Measurements from ENCODE around the gene DNPEP.
"Not testable (repeated sequence)": the region's sequence is repeated elsewhere in the genome, so short reads cannot be mapped to it uniquely, and the experiment has no call there.

Gene DNPEP

DNA sequence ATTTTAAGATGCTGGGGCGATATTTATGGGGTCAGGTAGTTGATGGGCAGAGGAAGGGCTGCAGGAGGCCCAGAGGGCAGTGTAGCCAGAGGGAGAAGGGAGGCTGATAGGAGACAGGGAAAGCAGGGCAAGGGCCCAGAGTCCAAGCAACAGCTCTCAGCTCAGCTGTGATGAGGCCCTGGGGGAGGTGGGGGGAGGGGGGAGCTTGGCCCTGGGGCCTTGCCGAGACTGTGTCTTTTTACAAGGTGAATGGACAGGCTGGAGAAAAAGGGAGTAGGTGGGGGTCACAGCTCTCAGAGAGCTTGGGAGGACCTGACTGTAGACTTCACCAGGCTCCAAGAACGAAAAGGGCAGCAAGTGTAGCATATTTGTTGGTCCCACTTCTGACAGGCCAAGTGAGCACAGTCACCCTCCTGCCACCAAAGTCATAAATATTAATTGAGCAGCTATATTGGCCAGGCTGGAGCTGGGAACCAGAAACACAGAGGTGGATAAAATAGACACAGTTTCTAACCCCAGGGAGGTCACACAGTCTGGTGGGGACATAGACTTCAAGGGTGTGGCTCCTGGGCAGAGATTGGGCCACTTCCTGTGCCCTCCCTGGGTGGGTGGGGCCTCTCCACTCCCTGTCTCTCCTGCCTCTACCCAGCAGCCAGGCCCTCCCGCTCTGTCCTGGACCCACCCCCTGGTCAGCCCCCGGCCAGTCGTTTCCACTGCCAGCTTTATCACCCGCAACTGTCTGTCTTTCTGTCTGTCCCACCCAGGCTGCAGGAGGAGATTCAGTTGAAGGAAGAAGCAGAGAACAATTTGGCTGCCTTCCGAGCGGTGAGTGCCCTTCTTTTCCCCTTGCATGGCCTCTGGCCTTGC is 31.9 kb upstream of the DNPEP start:
- DNase-seq (ENCODE audit: low read depth in 2 of 2) = no peak

GRCh38 chr2:219419012-219419324 is 31.3 kb upstream of the DNPEP start:
- no peak for DNase-seq (ENCODE audit: low read depth in 2 of 2)

DNA sequence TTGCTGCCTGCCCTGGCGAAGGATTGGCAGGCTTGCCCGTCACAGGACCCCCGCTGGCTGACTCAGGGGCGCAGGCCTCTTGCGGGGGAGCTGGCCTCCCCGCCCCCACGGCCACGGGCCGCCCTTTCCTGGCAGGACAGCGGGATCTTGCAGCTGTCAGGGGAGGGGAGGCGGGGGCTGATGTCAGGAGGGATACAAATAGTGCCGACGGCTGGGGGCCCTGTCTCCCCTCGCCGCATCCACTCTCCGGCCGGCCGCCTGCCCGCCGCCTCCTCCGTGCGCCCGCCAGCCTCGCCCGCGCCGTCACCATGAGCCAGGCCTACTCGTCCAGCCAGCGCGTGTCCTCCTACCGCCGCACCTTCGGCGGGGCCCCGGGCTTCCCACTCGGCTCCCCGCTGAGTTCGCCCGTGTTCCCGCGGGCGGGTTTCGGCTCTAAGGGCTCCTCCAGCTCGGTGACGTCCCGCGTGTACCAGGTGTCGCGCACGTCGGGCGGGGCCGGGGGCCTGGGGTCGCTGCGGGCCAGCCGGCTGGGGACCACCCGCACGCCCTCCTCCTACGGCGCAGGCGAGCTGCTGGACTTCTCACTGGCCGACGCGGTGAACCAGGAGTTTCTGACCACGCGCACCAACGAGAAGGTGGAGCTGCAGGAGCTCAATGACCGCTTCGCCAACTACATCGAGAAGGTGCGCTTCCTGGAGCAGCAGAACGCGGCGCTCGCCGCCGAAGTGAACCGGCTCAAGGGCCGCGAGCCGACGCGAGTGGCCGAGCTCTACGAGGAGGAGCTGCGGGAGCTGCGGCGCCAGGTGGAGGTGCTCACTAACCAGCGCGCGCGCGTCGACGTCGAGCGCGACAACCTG is 30.7 kb upstream of the DNPEP start, which contains the start of gene DES:
Gene DES, plus strand, starts transcription at position 223 of the 857 bp plus-strand sequence. Its CDS starts 86 bp downstream, at position 309.
- no peak for DNase-seq (ENCODE audit: low read depth in 2 of 2)

DNA sequence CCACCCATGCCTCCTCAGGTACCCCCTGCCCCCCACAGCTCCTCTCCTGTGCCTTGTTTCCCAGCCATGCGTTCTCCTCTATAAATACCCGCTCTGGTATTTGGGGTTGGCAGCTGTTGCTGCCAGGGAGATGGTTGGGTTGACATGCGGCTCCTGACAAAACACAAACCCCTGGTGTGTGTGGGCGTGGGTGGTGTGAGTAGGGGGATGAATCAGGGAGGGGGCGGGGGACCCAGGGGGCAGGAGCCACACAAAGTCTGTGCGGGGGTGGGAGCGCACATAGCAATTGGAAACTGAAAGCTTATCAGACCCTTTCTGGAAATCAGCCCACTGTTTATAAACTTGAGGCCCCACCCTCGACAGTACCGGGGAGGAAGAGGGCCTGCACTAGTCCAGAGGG is 29.7 kb upstream of the DNPEP start:
- no peak for DNase-seq (ENCODE audit: low read depth in 2 of 2)

DNA sequence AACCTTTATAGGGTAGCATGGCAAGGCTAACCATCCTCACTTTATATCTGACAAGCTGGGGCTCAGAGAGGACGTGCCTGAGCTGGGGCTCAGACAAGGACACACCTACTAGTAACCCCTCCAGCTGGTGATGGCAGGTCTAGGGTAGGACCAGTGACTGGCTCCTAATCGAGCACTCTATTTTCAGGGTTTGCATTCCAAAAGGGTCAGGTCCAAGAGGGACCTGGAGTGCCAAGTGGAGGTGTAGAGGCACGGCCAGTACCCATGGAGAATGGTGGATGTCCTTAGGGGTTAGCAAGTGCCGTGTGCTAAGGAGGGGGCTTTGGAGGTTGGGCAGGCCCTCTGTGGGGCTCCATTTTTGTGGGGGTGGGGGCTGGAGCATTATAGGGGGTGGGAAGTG is 29.2 kb upstream of the DNPEP start:
- DNase-seq (ENCODE audit: low read depth in 2 of 2) = no peak

DNA sequence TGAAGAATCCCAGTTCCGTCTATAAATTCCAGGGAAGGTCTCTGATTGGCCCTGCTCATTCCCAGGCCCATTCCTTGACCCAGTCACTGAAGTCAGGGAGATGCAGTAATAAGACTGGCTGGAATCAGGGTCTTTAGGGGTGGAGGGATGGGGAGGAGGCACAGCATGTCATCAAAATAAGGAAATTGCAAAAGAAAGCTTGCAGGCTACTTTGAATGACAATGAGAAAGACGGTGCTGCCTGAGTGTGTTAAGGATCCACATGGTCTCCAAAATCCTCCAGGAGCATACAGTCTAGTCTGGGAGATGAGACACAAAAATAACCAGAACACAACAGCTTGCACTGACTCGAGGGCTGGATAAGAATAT is 28.5 kb upstream of the DNPEP start:
- DNase-seq (ENCODE audit: low read depth in 2 of 2) = no peak

DNA sequence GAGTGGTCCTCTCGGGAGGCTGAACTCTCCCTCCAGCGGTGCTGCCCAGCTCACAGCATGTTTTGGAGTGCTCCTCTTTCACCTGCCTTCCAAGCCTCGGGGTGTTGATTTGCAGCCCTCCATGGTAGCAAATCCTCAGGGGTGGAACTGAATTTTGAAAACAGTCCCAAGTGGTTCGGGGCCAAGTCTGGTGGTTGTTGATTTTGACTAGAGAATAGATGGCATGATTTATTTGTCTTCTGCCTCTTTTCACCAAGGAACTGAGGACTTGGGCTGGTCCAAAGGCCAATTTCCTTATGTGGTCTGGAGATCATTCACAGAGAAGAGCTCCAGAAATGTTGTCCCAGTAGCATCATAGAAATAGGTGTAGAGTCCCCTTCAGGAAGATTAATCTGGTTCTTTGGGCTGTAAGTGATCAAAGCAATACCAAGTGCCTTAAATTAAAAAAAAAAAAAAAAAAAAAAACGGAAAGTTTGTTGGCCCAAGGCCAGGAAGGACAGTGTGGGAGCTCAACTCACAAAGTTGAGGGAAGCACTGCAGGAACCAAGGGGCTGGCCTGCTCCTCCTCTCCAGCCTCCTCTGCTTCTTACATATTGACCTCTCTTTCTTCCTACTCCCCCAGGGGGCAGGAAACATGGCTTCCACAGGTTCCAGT is 28.0 kb upstream of the DNPEP start:
- no peak for DNase-seq (ENCODE audit: low read depth in 2 of 2)

- no peak for DNase-seq (ENCODE audit: low read depth in 2 of 2)
Measured at GRCh38 chr2:219414857-219415256, 27.1 kb upstream of the DNPEP start.

GRCh38 chr2:219410390-219410789 is 22.7 kb upstream of the DNPEP start:
- no peak for DNase-seq (ENCODE audit: low read depth in 2 of 2)

- no peak for DNase-seq (ENCODE audit: low read depth in 2 of 2)
Measured at GRCh38 chr2:219409619-219410018, 21.9 kb upstream of the DNPEP start.

DNA sequence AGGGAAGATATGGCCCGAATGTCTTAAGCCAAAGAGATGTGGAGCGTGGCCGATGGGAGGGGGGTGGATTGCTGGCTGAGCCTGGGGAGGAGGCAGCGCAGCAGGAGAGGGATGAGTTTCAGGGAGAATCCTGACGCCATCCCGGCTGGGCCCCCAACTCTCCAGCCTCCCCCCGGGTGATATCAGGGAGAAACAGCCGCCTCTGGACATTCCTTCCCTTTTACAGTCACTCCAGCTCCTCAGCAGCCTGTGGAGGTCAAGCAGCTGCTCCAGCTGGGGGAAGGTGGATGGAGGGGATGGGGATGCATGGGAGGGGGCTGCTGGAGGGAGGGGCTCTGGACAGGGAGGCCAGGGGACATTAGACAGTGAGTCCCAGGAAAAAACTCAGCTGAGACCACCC is 20.9 kb upstream of the DNPEP start:
- DNase-seq (ENCODE audit: low read depth in 2 of 2) = no peak

- no peak for DNase-seq (ENCODE audit: low read depth in 2 of 2)
Measured at GRCh38 chr2:219408204-219408603, 20.5 kb upstream of the DNPEP start.

GRCh38 chr2:219407343-219407742 is 19.6 kb upstream of the DNPEP start:
- not testable (repeated sequence) for DNase-seq (ENCODE audit: low read depth in 2 of 2)

GRCh38 chr2:219406861-219407230 is 19.1 kb upstream of the DNPEP start:
- DNase-seq (ENCODE audit: low read depth in 2 of 2) = peak; percentile 89

- DNase-seq (ENCODE audit: low read depth in 2 of 2) = no peak
Measured at GRCh38 chr2:219405958-219406860, 18.5 kb upstream of the DNPEP start.

GRCh38 chr2:219405451-219405850 is 17.7 kb upstream of the DNPEP start:
- no peak for DNase-seq (ENCODE audit: low read depth in 2 of 2)

DNA sequence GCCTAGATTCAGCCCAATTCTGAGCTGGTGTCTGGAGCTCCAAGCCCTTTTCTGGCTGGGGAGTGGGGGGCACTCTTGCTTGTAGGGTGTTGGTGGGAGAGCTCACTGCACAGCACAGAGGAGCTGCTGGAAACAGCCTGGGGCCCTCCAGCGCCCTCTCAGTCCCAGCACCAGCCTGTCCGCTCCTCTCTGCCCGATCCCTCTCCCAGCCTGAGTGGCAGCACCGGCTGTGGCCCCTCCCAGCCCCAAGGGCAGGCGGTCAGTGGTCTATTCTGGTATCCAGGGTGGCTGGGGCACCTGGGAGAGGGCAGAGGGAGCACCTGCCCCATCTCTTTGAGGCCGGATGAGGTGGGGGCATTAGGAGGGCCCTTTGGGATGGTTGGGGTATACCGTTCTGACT is 17.2 kb upstream of the DNPEP start:
- no peak for DNase-seq (ENCODE audit: low read depth in 2 of 2)

GRCh38 chr2:219404291-219404910 is 16.7 kb upstream of the DNPEP start:
- DNase-seq (ENCODE audit: low read depth in 2 of 2) = no peak

GRCh38 chr2:219403861-219404260 is 16.1 kb upstream of the DNPEP start:
- DNase-seq (ENCODE audit: low read depth in 2 of 2) = no peak

- DNase-seq (ENCODE audit: low read depth in 2 of 2) = peak; percentile 76 to 81
Measured at GRCh38 chr2:219402665-219403515, 15.2 kb upstream of the DNPEP start.
